Glomerular endothelial cell (primary cell): ENCODE data around the gene SOBP. TPM values are rescaled to one million over a fixed set of nuclear protein-coding genes. Genes with fewer than 3 reads are reported as not detected.

Experiments
- DNase-seq: peaks from one replicate; pipeline ENCODE4 v3.0.0-alpha.2; 2011; ENCODE audit warnings: low read depth, low spot score; ENCODE audit errors: extremely low read depth
- total RNA-seq: library from RNA; depleted of rRNA; stranded (reverse); fragments of >200 nt; gene quantifications from 2 replicates; pipeline ENCODE4 v1.2.3, GENCODE V29; 2015

SOBP gene
- total RNA-seq, 1 donor from 2014 or later, result 2.3 TPM

DNA sequence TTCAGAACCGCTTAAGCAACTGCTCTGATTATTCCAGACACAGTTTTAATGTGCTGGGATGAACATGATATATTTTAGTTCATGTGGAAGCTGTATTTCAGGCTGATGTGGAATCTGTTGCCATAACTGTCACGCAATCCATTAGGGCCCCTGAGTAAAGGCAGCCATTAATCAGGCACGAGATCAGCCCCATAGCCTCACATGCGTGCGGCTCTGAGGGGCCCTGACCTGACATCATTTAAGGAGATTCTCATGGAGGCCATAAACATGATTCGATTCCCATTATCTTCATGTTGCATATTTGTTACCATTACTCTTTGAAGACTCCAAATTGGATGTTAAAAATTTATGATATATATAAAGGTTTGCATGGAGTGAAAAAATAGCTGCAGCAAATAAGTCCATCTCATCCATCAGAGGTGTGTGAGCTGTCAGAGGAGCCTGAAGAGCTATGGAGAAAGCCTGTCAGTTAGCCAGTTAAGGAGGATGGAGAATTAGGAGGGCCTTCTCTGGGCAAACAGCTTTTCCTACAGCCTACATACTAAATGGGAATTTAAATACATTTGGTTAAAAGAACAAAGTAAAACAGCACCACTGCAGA is 89.6 kb downstream of the SOBP start:
- no peak for DNase-seq

DNA sequence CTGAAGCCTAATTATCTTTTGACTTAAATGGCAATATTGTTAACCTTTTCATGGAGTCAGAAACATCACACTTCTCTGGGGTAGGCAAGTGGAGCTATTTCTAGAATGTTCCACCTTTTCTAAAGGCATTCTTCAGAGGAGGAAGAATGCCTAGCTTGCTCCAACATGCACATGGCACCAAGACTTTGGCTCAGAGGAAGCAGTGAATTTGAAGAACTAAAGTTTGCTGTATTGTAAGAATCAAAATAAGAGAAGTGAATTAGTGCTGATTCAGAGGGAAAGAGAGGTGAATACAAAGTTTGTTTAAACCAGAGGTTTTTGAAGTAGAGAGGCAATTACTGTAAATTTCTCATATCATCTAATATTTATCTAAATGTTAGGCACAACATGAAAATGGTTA is 92.2 kb downstream of the SOBP start:
- DNase-seq, result no peak

DNA sequence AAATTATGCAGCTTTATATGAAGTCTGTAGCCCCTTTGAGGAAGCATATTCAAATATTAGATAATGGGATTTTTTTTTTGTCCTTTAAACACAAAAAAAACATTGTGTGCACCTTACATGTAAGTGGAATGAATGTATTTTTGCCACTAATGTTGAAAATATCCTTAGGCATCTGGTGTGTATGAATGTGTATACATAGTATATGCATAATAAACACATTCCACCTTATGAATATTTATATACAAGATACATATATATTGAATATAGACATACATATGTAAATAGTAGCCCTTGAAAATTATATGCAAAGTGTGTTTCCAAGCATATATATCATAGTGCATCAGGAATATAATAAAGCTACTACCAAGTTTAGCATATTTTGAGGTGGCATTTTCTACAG is 94.8 kb downstream of the SOBP start:
- no peak for DNase-seq

DNA sequence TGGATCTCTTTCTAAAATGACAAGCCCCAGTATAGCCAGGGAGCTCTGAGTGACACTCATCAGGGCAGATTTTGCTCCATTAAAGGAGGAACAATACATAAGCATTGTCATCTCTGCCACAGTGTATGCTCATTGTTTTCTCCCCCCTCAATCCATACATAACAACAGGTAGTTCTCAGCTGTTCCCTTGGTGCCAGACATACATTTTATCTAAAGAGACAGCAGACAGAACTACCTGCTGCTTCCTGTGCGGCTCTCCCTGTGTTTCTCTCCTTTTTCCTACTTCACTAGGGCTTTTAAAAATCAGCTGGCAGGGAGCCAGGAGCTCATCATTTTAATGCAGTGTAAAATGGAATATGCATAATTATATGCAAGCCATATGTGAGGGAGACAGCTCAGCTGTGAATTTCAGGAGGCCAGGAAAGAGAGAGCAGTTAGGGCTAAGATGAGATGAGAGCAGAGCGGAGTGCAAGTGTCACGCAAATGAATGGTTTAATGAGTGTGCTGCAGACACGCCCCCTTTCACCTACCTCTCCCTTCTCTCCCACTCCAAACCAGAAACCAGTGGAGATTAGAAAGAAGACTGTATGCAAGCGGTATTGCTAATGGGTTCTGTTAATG is 96.0 kb downstream of the SOBP start:
- no peak for DNase-seq

DNA sequence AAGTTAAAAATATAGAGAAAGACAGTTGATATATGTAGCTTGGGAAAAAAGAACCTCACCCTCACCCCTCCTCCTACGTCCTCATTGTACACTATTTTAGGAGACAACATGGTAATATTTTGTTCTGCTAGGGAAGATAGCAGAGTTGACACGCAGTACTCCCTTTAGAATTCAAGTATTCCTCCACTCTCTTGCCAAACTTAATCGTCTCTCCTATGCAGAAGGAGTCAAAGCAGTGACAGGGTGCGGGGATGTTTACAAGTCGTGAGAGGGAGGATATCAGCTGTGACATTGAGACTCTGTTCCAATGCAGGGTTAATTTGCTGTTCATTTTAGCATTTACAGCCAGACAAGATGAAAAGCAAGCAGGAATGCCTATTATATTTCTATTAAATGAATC is 97.5 kb downstream of the SOBP start:
- no peak for DNase-seq

DNA sequence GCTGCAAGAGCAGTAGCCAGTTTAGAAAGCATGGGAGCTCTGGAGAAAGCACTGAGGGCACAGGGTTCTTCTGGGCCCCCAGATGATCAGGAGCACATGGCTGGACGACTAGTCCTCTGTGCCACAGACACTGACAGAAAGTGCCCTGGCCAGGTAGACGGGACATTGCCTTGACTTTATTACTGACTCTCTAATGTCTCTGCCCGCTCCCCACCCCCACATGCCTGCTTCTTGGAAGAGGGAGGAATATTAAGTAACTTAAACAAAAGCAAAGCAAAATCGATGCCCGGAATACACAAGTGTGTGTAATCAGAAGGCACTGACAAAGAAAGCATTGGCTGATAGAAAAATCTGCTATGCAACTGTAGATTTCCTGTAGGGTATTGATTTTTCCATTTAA is 99.3 kb downstream of the SOBP start:
- no peak for DNase-seq

DNA sequence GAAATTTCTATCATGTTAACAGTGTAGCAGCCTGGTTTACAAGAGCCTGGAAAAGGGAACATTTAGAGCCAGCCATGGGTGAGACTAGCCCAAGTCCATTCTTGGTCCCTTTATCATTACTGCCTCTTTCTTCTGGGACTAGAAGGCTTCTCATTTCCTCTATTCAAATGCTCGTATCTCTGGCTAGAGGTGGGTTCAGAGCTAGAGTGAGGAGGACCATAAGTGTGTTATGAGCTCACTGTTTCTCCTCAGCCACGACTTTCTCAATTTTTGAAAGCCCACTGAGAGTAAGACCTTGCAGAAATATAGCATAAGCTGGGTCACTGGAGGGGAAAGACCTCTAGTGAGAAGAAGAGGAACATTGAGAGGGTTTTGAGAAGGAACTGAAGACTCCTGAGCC is 100.0 kb downstream of the SOBP start:
- no peak for DNase-seq

DNA sequence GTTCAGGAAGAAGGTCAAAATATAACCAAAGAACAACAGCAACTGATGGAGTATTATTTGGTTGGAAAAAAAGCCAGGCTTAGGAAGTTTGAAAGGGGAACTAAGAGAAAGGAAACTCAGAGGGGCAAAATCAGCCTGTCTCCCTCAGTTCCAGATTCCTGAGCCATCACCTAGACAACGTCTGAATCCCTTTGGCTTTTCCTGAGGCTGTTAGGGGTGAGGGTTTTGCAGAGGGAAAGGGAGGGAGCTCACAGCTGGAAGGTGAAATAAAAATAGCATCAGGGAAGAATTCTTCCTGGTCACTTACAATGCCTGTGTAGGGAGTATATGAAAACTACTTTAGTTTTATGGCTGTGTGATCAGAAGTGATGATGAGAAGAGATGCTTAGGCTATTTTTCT is 100.5 kb downstream of the SOBP start:
- no peak for DNase-seq

DNA sequence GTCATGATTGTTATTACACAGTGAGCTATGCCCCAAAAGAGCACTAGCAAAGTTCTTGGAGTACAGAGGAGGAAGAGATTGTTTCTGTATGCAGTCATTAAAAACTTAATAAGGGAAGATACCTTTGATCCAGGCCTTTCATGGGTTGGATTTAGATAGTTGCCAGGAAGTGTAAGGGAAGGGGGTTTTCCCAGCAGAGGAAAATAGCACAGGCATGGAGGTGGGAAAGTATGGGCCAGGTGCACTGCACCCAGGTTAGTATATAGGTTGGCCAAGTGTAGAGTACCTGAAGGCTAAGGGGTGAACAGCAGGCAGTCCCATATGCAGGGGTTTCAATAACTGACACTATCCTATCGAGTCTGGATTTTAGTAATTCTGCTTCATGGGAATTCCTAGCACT is 101.4 kb downstream of the SOBP start:
- no peak for DNase-seq

DNA sequence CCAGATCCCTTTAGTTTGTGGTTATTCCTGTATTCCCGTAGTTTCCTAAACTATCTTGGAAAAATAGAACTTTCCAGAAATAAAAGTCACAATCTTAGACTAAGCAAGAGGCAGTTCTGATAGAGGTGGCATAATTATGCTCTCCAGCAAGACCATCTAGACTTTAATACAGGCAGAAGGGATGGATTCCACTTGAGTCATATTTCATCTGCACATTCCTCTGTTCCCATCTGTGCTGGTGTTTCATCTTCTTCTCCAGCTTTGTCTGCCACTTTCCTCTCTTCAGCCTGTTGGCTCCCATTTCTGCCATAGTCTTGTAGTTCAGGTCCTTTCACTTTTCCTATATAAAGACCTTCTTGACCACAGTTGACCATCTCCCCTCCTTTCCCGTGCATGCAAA is 102.9 kb downstream of the SOBP start:
- no peak for DNase-seq

DNA sequence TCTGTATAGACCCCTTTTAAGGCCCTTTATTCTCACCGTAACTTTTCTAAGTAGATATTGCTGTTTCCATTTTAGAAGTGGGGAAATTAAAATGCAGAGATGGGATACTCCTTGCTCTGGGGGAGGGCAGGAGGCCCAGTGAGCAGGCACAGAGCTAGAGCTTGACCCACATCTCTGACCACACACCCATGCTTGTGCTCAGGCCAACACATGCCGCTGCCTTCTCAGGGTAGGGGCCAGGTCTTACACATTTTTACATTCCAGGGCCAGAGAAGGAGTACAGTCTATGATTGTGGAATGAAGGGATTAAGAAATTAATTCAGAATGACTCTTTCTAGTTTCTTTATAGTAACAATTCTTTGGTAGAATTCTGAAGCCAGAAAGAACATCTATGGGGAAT is 104.8 kb downstream of the SOBP start:
- no peak for DNase-seq

DNA sequence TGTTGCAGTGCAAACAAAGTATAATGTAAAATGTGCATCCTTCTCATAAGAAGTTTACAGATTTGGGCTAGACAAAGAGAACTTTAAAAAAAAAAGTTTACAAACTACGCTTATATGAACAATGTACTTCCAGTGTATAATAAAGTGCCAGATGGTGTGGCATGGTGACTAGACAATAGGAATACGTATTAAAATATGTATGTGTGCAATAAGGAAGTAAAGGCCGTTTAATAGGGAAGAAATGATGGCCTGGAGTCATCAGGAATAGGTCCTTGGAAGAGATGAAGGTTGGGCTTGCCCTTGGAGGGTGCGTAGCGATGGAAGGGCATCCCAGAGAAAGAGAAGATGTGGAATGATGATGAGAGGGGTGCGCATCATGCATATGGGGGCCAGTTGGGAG is 108.2 kb downstream of the SOBP start:
- DNase-seq, result no peak

DNA sequence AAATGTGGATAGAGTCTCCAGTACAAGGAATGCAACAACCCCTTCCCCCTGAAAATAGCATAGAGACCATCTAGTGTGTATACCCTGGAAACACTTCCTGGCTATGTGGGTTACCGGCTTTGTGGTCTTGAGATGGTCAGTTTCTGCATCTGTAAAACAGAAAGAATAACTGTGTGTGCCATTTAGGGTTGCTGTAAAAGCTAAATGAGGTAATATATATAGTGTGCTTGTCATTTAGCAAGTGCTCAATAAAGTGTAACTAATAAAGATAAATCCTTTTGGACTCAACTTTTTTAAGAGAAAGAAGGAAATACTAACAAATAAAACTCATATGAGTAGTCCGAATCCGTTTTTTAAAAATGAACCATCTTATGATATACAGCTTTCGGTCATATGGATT is 109.1 kb downstream of the SOBP start:
- DNase-seq, result no peak

DNA sequence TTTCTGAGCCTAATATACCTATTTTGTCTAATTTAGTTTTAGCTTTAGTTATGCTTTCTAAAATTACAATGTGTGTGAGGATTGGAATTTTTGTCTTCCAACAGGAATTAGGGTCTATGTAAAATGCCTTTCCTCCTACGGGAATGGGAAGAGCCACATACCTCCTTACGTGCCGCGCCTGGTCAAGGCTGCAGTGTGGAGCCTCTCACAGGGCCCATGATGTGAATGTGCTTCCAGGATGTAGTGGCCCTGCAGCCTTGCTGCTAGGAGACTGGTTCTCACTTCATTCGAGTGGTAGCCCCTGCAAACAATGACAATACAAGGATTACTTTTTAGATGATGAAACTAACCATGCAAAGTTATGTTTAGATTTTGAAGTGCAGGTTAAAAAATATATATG is 110.2 kb downstream of the SOBP start:
- DNase-seq, result no peak

DNA sequence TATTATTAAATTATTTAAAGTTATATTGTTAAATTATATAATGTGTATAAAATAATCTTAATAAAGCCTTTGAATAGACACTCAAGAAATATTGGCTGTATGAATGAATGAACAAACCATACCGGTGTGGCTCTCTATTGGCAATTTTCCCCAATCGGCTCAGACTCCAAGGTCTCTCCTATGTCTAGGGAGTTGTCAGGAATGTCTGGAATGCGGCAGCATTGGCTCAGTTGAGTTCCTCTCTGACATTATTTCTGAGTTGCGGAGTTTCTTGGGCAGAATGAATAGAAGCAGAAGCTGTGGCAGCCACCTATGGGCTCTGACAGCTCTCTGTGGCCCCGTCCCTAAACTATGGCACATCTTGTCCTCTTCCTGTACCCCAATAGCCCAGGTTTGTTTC is 111.0 kb downstream of the SOBP start:
- peak; percentile 34 for DNase-seq

DNA sequence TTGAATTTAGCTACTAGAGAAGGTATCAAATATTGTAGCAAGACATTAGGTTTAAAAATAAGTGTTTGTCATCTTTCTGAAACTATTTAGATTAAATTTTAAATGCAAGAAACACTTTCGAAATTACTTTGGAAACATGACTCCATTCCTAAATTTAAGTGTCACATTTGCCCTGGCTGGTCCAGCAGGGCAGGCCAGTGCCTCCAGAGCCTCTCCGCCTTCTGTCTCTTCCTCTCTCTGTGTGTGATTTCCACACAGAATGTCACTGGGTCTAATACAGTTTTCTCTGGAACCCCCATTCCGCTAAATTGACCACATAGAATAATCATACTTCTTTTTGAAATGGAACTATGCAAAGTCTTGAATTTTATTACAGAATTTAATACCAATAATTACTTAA is 111.5 kb downstream of the SOBP start:
- no peak for DNase-seq

DNA sequence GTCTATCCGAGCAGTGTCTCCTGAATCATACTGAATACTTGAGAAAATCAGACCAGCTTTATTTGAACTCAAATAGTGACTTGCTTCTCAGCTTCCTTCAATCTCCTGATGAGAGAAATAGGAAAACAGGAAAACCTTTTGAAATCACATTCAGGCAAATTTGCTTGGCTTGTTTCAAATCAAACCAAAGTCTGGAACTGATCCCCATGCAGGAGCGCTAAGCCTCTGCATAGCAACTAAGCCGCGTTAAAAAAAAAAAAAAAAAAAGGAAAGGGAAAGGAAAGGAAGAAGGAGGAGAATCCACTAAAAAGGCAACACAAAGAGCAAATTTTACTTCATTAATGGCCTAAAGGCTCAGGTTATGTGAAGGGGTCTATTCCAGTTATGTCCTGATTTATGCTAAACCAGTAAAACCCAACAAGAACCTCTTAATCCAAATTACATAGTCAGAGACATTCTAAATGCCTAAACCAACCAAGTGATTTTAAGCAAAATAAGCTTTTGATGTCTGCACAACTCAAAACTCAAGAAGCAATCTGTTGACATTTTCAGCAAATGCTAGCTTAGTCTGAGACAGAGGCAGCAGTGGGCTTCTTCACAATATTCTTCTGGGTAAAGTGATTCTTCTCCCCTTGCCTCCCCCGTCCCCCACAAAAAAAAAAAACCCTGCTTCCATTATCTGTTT is 112.5 kb downstream of the SOBP start:
- DNase-seq, result no peak

DNA sequence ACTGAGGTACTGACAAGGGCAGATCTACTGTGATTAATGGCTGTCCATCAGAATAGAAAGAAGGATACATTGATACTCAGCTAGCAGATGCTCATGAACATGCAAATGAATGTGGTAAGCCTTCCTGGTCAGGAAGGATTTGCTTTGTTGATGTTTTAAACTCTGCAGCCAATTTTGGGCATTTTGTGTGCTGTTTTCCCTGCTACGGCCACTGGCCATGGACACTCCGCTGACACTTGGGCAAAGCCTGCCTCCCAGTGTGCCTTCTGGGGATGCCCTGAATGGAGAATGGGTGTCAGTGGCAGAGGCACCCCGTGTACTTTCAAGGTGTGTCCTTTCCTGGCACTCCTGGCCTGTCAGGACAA is 113.1 kb downstream of the SOBP start:
- no peak for DNase-seq

DNA sequence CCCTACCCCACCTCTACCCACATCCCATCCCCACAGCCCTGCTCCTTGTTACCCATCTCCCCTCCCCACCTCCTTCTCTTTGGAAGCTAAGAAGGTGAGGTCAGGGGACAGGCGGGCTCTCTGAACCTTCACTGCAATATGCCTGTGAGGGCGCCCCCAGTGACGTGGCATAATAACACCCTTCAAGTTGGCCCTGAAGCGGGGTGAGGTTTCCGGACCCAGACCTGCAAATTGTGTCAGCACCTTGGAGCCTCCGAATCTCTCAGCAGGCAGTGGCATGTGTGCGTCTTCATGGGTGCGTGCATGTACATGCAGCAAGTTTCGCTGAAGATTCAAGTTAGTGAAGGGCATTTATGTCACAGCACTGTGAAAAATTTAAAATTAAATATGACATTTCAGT is 114.6 kb downstream of the SOBP start:
- DNase-seq, result no peak

DNA sequence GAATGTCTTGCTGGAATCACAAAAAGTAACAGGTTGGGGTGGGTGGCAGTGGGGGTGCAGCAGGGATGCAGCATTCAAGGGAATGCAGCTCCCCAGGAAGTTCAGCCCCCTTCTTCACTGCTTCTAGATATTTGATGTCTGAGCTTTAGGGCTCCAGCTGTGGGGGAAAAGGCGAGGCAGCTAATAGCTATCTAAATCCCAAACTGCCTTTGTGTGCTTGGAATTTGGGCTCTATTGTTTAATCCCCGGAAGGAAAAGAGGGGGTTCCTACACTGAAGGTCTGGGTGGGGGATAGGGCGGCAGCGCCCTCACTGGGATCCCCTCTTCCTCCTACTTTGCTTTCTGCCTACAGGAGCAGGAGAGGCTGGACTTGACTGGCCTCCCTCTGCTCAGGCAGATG is 116.5 kb downstream of the SOBP start:
- no peak for DNase-seq

DNA sequence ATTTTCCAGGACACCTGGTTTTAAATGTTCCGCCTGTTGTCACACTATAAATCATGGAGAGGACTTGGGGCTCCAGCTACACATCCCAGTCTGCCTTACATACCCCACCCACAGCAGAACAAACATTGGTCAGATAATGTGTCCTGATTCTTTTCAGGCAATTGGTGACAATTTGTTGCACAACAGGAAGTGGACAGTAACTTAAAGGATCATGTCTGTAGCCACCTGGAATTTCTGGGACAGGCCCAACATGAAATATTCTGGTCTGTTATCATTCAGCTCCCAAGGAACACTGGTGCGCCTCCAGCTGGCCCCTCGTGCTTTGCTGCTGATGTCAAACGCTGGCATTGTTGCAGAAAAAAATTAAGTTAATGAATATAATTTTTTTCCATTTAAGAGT is 117.2 kb downstream of the SOBP start:
- DNase-seq, result no peak

DNA sequence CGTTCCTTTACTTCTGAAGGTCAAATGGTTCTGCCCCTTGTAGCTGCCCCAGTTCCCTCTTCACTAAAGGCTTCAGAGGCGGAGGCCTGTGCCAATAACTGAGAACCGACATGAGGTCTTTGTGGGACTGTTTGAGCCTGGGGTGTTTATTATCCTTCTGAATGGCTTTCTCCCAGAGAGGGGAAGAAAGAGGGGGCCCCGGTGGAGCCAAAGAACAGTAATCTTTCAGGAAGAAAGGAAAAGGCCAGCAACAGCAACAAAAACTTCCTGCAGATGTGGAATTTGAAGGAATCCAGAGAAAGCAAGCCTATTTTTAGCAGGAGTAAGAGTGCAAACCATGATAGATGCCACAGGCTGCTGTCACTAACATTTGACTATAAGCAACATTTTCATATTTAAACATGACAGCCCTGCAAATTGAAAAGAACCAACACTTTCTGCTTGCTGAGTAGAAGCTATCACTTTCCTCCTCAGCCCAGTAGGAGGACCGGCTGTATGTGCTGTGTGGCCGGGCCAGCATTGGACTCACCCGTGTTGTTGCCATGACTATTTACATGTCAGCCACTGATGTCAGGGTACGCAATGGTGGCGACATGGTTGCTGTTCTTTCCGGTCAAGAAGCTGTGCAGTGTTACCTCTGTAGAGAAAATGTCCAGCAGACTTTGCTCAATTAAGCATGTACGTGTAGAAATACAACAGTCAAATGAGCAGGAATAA is 121.3 kb downstream of the SOBP start:
- DNase-seq, result no peak
